ENCODE results near the gene SIGMAR1. TPM values are rescaled to one million over a fixed set of nuclear protein-coding genes. Genes with fewer than 3 reads are reported as not detected.
A peak's percentile ranks its signal among the peaks of the same experiment; 100 is the strongest.

Gene SIGMAR1
- total and polyA plus RNA-seq, 2 of the 8 experiments (the other 6 are each of a cell fraction or from before 2014, with no cell fraction given) = 84.2 to 134 TPM

GRCh38 chr9:34644766-34645314 lies 7.3 kb upstream of the SIGMAR1 start (continued):
- TF ChIP-seq SP1 (IDR thresholded peaks at IDR 0.05; ENCODE audit: low read depth, low read length) = peak; percentile 94
- no peak for TF ChIP-seq ZNF274 (IDR thresholded peaks at IDR 0.05; ENCODE audit: borderline replicate concordance, extremely low read depth, low read length)
- 0 out of 2 replicates have a peak, but pooled peaks have one; percentile 12 for TF ChIP-seq KDM1A (IDR thresholded peaks at IDR 0.05; ENCODE audit: borderline replicate concordance, low read length)
- TF ChIP-seq JUN (IDR thresholded peaks at IDR 0.05; ENCODE audit: low read depth, low read length) = no peak
- TF ChIP-seq SAP30 (IDR thresholded peaks at IDR 0.05; ENCODE audit: insufficient read depth, insufficient replicate concordance, low read length) = no peak
- TF ChIP-seq ATF3 (IDR thresholded peaks at IDR 0.05; ENCODE audit: insufficient read depth, low read depth, low read length) = no peak
- peak in 1 of 2 experiments; percentile 64; a peak in 1 of 3 replicates for TF ChIP-seq EP300 (IDR thresholded peaks at IDR 0.05; ENCODE audit: borderline replicate concordance in 1 of 2, low read depth in 2 of 2, low read length in 2 of 2)
- TF ChIP-seq HDAC2 (IDR thresholded peaks at IDR 0.05; ENCODE audit: borderline replicate concordance in 1 of 2, low read depth in 2 of 2, low read length in 2 of 2) = no peak
- no peak for TF ChIP-seq TAF1 (IDR thresholded peaks at IDR 0.05; ENCODE audit: low read depth, low read length)
- TF ChIP-seq GABPA (IDR thresholded peaks at IDR 0.05; ENCODE audit: borderline replicate concordance, insufficient read depth, low read length) = no peak
- no peak for TF ChIP-seq RXRA (IDR thresholded peaks at IDR 0.05; ENCODE audit: insufficient read depth, low read depth, low read length)
- TF ChIP-seq JUND (IDR thresholded peaks at IDR 0.05; ENCODE audit: low read length) = no peak
- TF ChIP-seq TBP (IDR thresholded peaks at IDR 0.05; ENCODE audit: low read depth, low read length) = no peak
- TF ChIP-seq CTCF (IDR thresholded peaks at IDR 0.05; ENCODE audit: control extremely low read depth in 1 of 3, insufficient read depth in 1 of 3, low read depth in 1 of 3, low read length in 3 of 3) = no peak
- TF ChIP-seq BCL11A (IDR thresholded peaks at IDR 0.05; ENCODE audit: low read depth in 2 of 2, low read length in 2 of 2) = no peak
- peak; percentile 90 for TF ChIP-seq CEBPB (IDR thresholded peaks at IDR 0.05; ENCODE audit: low read depth, low read length)
- TF ChIP-seq RFX5 (IDR thresholded peaks at IDR 0.05; ENCODE audit: borderline replicate concordance, low read depth, low read length) = no peak
- no peak for TF ChIP-seq POLR2AphosphoS5 (IDR thresholded peaks at IDR 0.05; ENCODE audit: low read depth, low read length)
- no peak for TF ChIP-seq CBX5 (IDR thresholded peaks at IDR 0.05; ENCODE audit: low read depth, low read length)
- peak; percentile 89 for TF ChIP-seq RBBP5 (IDR thresholded peaks at IDR 0.05; ENCODE audit: borderline replicate concordance, low read depth, low read length)
- TF ChIP-seq HDAC6 (IDR thresholded peaks at IDR 0.05; ENCODE audit: low read depth, low read length) = no peak
- peak; percentile 95 for TF ChIP-seq TCF12 (IDR thresholded peaks at IDR 0.05; ENCODE audit: low read depth, low read length)
